ENCODE data around the gene SLC8A1.

The SLC8A1 gene

GRCh38 chr2:40310303-40310702 is 141.6 kb downstream of the SLC8A1 start:
- DNase-seq (ENCODE audit: low read depth) = no peak

GRCh38 chr2:40304340-40304739 is 147.6 kb downstream of the SLC8A1 start:
- no peak for DNase-seq (ENCODE audit: low read depth)

- no peak for DNase-seq (ENCODE audit: low read depth)
Observed at GRCh38 chr2:40303746-40304145, 148.1 kb downstream of the SLC8A1 start.

GRCh38 chr2:40302751-40303325 is 149.1 kb downstream of the SLC8A1 start:
- DNase-seq (ENCODE audit: low read depth) = no peak

GRCh38 chr2:40300391-40300790 is 151.5 kb downstream of the SLC8A1 start:
- DNase-seq (ENCODE audit: low read depth) = no peak

GRCh38 chr2:40299781-40300180 is 152.1 kb downstream of the SLC8A1 start:
- no peak for DNase-seq (ENCODE audit: low read depth)

GRCh38 chr2:40299173-40299572 is 152.7 kb downstream of the SLC8A1 start:
- no peak for DNase-seq (ENCODE audit: low read depth)

GRCh38 chr2:40298026-40298425 is 153.9 kb downstream of the SLC8A1 start:
- no peak for DNase-seq (ENCODE audit: low read depth)

- no peak for DNase-seq (ENCODE audit: low read depth)
Observed at GRCh38 chr2:40292291-40292690, 159.6 kb downstream of the SLC8A1 start.

- no peak for DNase-seq (ENCODE audit: low read depth)
Observed at GRCh38 chr2:40289771-40290404, 162.0 kb downstream of the SLC8A1 start.

GRCh38 chr2:40287773-40288172 is 164.1 kb downstream of the SLC8A1 start:
- DNase-seq (ENCODE audit: low read depth) = no peak

GRCh38 chr2:40287195-40287594 is 164.7 kb downstream of the SLC8A1 start:
- no peak for DNase-seq (ENCODE audit: low read depth)

- no peak for DNase-seq (ENCODE audit: low read depth)
Observed at GRCh38 chr2:40286721-40287120, 165.2 kb downstream of the SLC8A1 start.

- no peak for DNase-seq (ENCODE audit: low read depth)
Observed at GRCh38 chr2:40285391-40285790, 166.5 kb downstream of the SLC8A1 start.

- no peak for DNase-seq (ENCODE audit: low read depth)
Observed at GRCh38 chr2:40284797-40285196, 167.1 kb downstream of the SLC8A1 start.

GRCh38 chr2:40283111-40283909 is 168.6 kb downstream of the SLC8A1 start:
- no peak for DNase-seq (ENCODE audit: low read depth)

GRCh38 chr2:40282428-40282827 is 169.5 kb downstream of the SLC8A1 start:
- no peak for DNase-seq (ENCODE audit: low read depth)

GRCh38 chr2:40281021-40281940 is 170.6 kb downstream of the SLC8A1 start:
- no peak for DNase-seq (ENCODE audit: low read depth)

- DNase-seq (ENCODE audit: low read depth) = no peak
Observed at GRCh38 chr2:40279482-40279881, 172.4 kb downstream of the SLC8A1 start.

GRCh38 chr2:40279001-40279400 is 172.9 kb downstream of the SLC8A1 start:
- no peak for DNase-seq (ENCODE audit: low read depth)

- no peak for DNase-seq (ENCODE audit: low read depth)
Observed at GRCh38 chr2:40276076-40276475, 175.8 kb downstream of the SLC8A1 start.

- DNase-seq (ENCODE audit: low read depth) = no peak
Observed at GRCh38 chr2:40274270-40274669, 177.6 kb downstream of the SLC8A1 start.
